ENCODE results near the gene RNF149. TPM values are rescaled to one million over a fixed set of nuclear protein-coding genes. Genes with fewer than 3 reads are reported as not detected.

RNF149 gene
- total RNA-seq, 1 donor from 2014 or later, result 35.0 TPM

GRCh38 chr2:101294861-101295260, 13.6 kb downstream of the RNF149 start:
- Mint-ChIP-seq H3K27me3 (ENCODE audit: insufficient read depth, low read depth) (no peaks in the 10 kb centered on the region), H3K27ac (no peak overlapping the region), H3K4me1 (no peaks in the 10 kb centered on the region), H3K9me3 (no peaks in the 10 kb centered on the region), H3K4me3 (no peak overlapping the region), H3K36me3 (peaks cover 3% of the 10 kb centered on the region)
- no peak overlapping the region for H2AFZ ChIP-seq (replicated peaks)
- H3K79me2 ChIP-seq (ENCODE audit: low read depth), result peaks cover 38% of the 10 kb centered on the region
- H3K27ac ChIP-seq, result no peak overlapping the region
- no peak for DNase-seq (ENCODE audit: low spot score)
- no peaks in the 10 kb centered on the region for H3K27me3 ChIP-seq
- no peaks in the 10 kb centered on the region for H3K36me3 ChIP-seq
- H3K4me3 ChIP-seq, result no peak overlapping the region
- no peak overlapping the region for H3K4me2 ChIP-seq
- TF ChIP-seq EZH2phosphoT487 (IDR thresholded peaks at IDR 0.05), result no peak
- TF ChIP-seq EZH2 (IDR thresholded peaks at IDR 0.05), result no peak
- TF ChIP-seq CTCF (IDR thresholded peaks at IDR 0.05), result no peak
- no peak overlapping the region for H3K9ac ChIP-seq
- H4K20me1 ChIP-seq (ENCODE audit: low read depth), result peaks cover 27% of the 10 kb centered on the region
- H3F3A ChIP-seq (ENCODE audit: low read depth), result no peaks in the 10 kb centered on the region
- H3K9me3 ChIP-seq (ENCODE audit: low read depth), result no peaks in the 10 kb centered on the region
- H3K4me1 ChIP-seq, result no peaks in the 10 kb centered on the region

GRCh38 chr2:101293544-101293943, 15.0 kb downstream of the RNF149 start:
- peaks cover 16% of the 10 kb centered on the region for H4K20me1 ChIP-seq (ENCODE audit: low read depth)
- no peaks in the 10 kb centered on the region for H3K9me3 ChIP-seq (ENCODE audit: low read depth)
- Mint-ChIP-seq H3K9me3 (no peaks in the 10 kb centered on the region), H3K4me3 (no peak overlapping the region), H3K27ac (no peak overlapping the region), H3K36me3 (no peaks in the 10 kb centered on the region), H3K27me3 (ENCODE audit: insufficient read depth, low read depth) (no peaks in the 10 kb centered on the region), H3K4me1 (no peaks in the 10 kb centered on the region)
- no peaks in the 10 kb centered on the region for H3K4me1 ChIP-seq
- H3F3A ChIP-seq (ENCODE audit: low read depth), result no peaks in the 10 kb centered on the region
- no peak overlapping the region for H3K4me3 ChIP-seq
- DNase-seq (ENCODE audit: low spot score), result no peak
- H3K27me3 ChIP-seq, result no peaks in the 10 kb centered on the region
- no peak overlapping the region for H3K27ac ChIP-seq
- no peaks in the 10 kb centered on the region for H3K36me3 ChIP-seq
- no peak overlapping the region for H3K9ac ChIP-seq
- H2AFZ ChIP-seq (replicated peaks), result no peak overlapping the region
- TF ChIP-seq EZH2 (IDR thresholded peaks at IDR 0.05) (no peak), CTCF (IDR thresholded peaks at IDR 0.05) (no peak), EZH2phosphoT487 (IDR thresholded peaks at IDR 0.05) (no peak)
- no peak overlapping the region for H3K4me2 ChIP-seq
- peaks cover 26% of the 10 kb centered on the region for H3K79me2 ChIP-seq (ENCODE audit: low read depth)

DNA sequence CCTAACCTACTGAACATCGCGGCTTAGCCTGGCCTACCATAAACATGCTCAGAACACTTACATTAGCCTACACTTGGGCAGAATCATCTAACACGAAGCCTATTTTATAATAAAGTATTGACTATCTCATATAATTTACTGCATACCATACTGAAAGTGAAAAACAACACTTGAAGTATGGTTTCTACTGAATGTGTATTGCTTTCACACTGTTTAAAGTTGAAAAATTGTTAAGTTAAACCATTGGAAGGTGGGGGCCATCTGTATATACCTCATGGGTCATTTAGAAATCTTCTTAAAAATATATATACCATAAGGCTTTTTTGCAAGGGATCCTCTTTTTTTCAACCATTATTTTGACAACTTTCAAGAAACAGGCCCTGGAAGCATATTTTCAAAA, 16.5 kb downstream of the RNF149 start:
- Histone ChIP-seq H3K4me1 (no peaks in the 10 kb centered on the region), H3K79me2 (ENCODE audit: low read depth) (peaks cover 11% of the 10 kb centered on the region), H3K9ac (no peak overlapping the region), H4K20me1 (ENCODE audit: low read depth) (peaks cover 2% of the 10 kb centered on the region), H3K27me3 (no peaks in the 10 kb centered on the region), H3K4me3 (no peak overlapping the region), H3K27ac (no peak overlapping the region), H2AFZ (replicated peaks) (no peak overlapping the region), H3K4me2 (no peak overlapping the region), H3F3A (ENCODE audit: low read depth) (no peaks in the 10 kb centered on the region), H3K9me3 (ENCODE audit: low read depth) (no peaks in the 10 kb centered on the region), H3K36me3 (no peaks in the 10 kb centered on the region)
- Mint-ChIP-seq H3K27me3 (ENCODE audit: insufficient read depth, low read depth) (no peaks in the 10 kb centered on the region), H3K27ac (no peak overlapping the region), H3K4me3 (no peak overlapping the region), H3K9me3 (no peaks in the 10 kb centered on the region), H3K36me3 (peaks cover 2% of the 10 kb centered on the region), H3K4me1 (no peaks in the 10 kb centered on the region)
- no peak for DNase-seq (ENCODE audit: low spot score)
- no peak for TF ChIP-seq EZH2 (IDR thresholded peaks at IDR 0.05)
- no peak for TF ChIP-seq CTCF (IDR thresholded peaks at IDR 0.05)
- TF ChIP-seq EZH2phosphoT487 (IDR thresholded peaks at IDR 0.05), result no peak
